Activated T-cell treated with anti-CD3 and anti-CD28 coated beads for 4 hours (primary cell): ENCODE data around the gene ZNF57.
"Not testable (repeated sequence)": the region's sequence is repeated elsewhere in the genome, so short reads cannot be mapped to it uniquely, and the experiment has no call there.

Experiments
- DNase-seq: peaks from one replicate; pipeline ENCODE4 v3.0.0-alpha.2; 2020

Gene ZNF57

GRCh38 chr19:2960120-2960519 is 59.4 kb downstream of the ZNF57 start:
- no peak for DNase-seq

GRCh38 chr19:2962018-2962670 is 61.4 kb downstream of the ZNF57 start:
- DNase-seq, result peak; percentile 47

GRCh38 chr19:2963122-2963521 is 62.4 kb downstream of the ZNF57 start:
- no peak for DNase-seq

GRCh38 chr19:2963631-2964030 is 62.9 kb downstream of the ZNF57 start:
- not testable (repeated sequence) for DNase-seq

GRCh38 chr19:2964874-2965273 is 64.1 kb downstream of the ZNF57 start:
- no peak for DNase-seq

- DNase-seq, result no peak
These were observed 67.2 kb downstream of the ZNF57 start for GRCh38 chr19:2967972-2968371.
